Measurements from ENCODE around the gene BCLAF1. TPM values are rescaled to one million over a fixed set of nuclear protein-coding genes. Genes with fewer than 3 reads are reported as not detected.

Gene BCLAF1
- total RNA-seq (2022; extraction: Qiagen RNA extraction; ENCODE audit: low read depth) = 55.2 to 82.1 TPM (median 70.5 TPM) in 5 replicates

GRCh38 chr6:136289579-136290409, at the start of gene BCLAF1:
TSS of gene BCLAF1 (minus strand) at chr6:136289846. CDS start at chr6:136279866, 9,980 bp downstream.

GRCh38 chr6:136249811-136250685, 39.6 kb downstream of the BCLAF1 start, which contains the start of gene MTFR2:
TSS of gene MTFR2 (minus strand) at chr6:136250311. CDS start at chr6:136249099, 1,212 bp downstream.

Other genes with a start within 250 kb of the BCLAF1 start
- 11.1 to 12.4 TPM (median 11.6 TPM) in 5 replicates for gene MTFR2, start 39.5 kb downstream of the BCLAF1 start, total RNA-seq (2022; extraction: Qiagen RNA extraction; ENCODE audit: low read depth)